Measurements from ENCODE around the gene PLPP4.

Gene PLPP4

DNA sequence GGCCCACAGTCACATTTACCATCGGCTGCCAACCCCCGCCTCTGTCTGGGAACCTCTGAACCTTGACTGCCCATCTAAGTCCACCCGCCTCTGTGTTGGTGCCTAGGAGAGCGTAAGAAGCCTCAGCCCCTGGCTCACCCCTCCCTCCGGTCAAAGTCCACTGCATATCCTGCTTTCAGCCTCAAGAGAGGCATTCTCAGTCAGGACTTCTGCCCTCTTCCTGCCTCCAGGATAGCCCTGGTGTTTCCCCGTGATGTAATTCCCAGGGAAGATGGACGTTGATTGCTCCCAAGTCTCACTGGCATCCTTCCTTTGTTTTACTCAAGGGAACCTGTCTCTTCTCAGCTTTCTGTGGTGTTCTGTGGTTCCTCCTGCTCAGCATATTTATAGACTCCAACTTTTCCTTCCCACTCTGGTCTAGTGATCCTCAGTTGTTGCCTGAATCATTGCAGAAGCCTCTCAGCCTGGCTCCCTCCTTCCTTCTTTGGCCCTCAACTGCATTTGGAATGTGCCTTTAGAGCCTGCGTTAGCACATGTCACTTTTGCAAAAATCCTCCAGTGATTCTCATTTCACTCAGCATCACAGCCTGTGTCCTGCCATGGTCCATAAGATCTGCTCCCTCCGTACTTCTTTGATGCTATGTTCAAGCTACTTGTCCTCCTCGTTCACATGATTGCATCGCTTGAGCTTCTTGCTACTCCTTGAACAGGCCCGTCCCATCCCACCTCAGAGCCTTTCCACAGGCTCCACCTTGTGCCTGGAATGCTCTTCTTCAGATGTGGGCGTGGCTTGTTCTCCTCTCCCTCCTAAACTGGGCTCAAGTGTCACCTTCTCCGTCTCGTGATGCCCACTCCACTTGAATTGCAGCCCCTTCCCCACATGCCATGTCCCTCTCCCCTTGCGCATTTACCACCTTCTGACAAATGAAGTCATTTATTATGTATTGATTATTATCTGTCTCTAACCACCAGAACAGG, 124.2 kb downstream of the PLPP4 start:
- DNase-seq: no peak

DNA sequence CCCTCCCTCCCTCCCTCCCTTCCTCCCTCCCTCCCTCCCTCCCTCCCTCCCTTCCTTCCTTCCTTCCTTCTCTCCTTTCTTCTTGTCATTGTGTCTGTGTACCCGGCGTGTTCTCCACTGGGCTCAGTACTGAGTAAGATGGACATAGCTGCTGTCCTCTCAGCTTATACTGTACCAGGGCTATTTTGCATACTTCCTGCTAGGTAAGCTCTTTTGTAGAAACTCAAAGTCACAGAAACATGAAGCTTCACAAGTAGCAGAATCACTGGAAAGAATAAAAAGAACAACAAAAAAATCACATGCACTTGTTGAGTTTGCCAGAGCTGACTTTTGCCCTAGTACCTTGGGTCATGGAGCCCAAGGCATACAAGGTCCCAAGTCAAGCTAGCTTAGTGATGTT, 125.7 kb downstream of the PLPP4 start:
- no peak for DNase-seq

DNA sequence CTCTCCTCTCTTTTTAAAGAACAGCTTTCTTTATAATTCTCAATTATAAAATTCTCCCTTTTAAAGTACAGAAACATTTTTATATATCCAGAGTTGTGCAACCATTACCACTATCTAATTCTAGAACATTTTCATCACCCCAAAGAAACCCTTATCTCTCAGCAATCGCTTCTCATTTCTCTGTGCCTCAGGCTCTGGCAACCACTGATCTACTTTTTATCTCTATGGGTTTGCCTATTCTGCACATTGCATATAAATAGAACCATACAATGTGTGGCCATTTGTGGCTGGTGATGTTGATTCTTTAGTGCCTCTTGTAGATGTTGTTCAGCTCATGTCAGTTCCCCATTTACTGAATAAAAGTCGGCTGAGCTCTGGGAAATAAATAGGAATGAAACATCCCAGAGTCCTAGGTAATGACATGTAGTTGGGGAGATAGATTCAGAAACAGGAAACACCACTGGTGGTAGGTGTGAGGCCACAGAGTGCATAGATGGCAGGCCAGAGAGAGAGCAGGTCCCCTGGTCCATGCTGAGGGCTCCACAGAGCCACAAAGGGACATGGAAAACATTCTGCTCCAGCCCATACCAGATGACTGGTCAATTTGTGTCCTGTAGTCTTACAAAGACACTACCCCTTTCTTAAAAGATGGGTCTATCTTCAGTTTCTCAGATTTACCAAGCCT, 126.5 kb downstream of the PLPP4 start:
- DNase-seq: no peak

DNA sequence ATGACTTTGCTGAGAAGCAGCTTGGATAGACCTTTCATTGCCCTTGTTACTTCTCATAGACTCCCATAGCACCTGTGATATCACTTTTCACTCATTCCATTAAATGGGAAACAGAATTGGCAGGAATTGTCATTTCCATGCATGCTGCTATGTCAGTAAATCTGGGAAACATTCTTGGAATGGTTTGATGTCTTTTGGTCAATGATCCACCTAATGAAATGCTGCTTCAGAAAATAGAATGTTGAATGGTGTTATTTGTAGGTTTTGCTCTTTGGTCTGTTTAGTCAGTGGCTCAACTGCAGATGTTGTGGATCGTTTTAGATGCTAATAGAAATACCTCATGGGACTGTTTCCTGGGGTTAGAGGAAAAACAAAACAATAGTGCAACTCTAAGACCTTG, 127.8 kb downstream of the PLPP4 start:
- no peak for DNase-seq

DNA sequence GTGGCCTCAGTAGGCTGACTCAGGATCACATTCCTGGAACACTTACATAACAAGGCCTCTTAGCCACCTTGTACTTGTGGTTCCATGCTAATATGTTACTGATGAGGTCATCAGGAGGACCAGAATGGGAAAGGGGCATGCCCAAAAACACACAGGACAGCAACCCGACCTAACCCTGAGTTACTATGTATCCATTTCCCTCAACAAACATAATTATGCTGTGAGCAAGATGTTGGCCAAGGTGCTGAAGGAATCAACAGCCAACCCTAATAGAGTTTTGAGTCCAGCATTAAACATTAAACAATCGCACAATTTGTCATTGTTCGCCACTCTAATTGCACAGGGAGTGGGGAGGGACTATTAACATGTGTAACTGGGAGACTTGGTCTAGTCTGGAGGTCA, 129.4 kb downstream of the PLPP4 start:
- DNase-seq: no peak

DNA sequence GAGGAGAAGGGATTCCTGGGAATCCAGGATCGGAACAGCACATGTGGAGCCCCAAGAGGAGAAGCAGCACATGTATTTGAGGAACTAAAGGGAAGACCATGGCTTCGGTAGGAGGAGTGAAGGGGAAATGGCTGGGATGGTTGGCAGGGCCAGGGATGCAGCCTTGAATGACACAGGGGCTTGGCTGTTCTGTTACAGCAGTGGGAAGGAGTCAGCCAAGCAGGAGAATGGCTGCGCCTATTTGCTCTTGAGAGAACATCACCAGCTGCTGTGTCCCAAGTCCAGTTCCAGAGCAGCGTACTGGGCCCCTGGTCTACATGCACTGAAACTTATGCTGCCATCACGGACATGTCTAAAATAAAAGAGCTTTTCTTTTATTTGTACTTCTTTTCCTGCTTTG, 130.0 kb downstream of the PLPP4 start:
- no peak for DNase-seq

DNA sequence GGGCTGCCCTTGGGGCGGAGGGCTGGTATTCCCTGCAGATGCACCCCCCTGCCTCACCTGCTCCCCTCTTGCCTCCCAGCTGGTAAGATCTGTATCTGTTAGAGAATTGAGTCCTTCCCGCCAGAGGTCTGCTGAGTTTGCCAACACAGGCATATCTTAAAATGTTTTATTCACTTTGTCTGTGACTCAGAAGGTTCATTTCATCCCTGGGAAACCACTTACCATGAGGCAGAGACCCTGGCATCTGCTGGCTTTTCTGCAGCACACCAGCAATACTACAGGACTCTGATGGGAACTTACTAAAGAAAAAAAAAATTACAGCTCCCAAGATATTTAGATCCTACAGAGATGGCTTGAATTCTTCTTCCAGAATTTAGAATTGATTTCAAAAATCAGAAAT, 131.3 kb downstream of the PLPP4 start:
- no peak for DNase-seq

DNA sequence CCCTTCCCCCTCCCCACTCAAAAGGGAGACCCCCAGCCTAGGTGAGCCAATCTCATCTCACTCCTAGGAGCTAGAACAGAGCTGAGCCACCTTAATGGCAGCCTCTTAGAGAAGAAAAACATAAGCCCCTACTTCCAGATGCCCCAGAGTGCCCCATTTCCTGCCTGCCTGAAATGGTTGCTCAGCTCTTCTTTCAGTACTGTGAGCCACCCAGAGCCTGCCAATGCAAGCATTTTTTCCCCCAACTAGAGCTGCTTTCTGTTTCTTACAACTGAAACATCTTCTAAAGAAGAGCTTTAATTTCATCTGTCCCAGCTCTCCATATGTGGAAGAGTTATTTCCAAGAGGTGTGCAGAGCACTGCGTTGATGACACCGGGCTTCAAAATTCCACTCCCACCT, 136.7 kb downstream of the PLPP4 start:
- DNase-seq: no peak

DNA sequence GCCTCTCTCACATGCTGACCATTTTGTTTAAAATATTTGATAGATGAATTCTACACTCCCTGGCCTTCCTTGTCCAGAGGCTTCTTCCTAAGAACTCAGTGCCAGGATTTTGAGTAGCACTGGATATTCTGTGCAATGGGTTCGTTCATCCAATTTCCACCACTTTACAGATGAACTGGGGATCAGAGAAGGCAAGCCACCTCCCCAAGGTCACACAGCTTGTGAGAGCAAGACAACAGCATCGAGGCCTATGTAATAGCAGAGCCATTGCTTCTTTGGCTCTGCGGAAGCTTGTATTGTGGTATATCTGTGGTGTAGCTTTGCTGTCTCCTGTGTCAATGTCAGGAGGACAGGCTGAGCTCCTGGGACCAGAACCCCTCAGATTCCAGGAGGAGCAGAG, 140.9 kb downstream of the PLPP4 start:
- no peak for DNase-seq

DNA sequence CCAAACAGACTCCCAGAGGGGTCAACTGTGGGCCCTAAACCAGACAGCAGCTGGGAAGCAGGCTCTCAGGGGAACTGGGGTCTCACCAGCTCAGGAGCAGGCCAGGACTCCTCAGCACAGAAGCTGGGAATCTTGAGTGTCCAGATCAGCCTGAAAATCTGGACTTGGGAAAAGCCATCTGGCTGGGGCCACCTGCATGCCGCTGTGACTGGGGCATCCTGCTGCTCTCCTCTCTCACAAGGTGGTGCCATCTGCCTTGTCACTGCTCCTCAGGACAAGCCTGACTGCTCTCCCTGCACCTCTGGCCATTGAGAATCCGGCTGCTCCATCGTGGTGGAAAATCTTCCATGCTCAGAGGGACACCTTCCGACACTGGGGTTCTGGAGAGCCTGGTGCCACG, 141.4 kb downstream of the PLPP4 start:
- no peak for DNase-seq

DNA sequence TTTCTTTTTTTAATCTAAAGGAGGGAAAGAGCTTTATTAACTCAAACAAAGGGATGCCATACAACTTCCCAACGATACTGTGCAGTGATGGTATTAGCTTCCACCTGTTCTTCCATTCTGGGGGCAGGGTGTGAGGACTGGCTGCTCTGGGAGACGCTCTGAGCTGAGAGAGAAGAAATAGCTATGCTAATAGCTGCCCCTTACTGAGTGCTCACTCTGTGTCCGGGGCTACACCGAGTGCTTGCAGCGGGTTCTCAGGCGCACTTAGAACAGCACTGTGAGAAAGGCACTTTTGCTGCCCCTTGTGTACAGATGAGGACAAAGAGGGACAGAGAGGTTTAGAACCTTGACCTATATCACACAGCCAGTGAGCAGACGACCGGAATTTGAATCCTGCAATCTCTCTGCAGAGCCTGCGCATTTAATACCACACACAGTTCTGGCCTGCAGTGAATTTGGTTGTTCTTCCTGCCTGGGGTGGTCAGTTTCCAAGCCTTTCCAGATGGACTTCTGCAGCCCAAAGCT, 142.2 kb downstream of the PLPP4 start:
- no peak for DNase-seq

DNA sequence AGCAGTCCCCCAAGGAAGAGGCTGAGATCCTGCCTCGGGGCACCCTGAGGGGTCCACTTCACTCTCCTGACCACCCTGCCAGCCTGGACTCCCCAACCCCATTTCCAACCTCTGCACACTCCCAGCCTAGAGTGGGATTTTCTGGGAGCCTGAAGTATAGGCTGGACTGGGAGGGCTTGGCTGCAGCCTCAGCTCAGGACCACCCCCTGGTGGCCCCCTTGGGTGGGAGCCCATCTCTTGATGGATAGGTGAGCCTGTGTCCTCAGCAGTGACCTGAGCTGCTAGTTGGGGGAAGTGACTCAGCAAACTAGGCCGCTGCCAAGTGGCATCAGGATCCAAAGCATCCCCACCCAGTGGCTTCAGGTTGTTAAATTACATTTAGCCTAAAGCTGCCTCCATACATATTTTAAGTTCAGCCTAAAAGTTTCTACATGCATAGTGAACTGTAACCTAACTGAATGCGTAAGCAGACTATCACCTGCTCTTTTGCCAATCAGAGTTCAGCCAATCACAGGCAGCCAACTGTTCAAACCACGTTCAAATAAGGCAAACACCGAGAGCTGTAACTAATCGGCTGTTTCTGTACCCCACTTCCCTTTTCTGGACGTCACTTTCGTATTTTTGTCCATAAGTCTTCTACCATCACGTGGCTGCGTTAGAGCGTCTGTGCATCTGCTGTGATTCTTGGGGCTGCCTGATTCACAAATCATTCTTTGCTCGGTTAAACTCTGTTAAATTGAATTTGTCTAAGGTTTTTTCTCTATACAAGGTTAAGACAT, 144.0 kb downstream of the PLPP4 start:
- no peak for DNase-seq

DNA sequence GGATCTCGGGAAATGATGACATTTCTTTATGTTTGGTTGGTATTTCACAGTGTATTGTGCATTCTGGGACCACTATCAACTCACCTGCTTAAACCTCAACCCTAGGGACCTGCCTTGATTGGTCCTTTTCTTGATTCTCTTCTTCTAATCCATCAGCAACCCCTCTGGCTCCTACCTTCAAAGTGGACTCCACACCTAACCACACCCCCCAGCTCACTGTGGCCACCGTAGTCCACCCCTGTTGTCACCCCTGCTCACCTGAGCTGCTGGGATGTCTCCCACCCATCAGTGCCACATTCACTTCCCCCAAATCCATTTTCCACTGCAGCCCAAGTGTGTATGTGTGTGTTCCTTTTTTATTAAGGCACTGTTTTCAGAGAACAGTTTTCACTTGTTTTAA, 145.0 kb downstream of the PLPP4 start:
- DNase-seq: no peak

DNA sequence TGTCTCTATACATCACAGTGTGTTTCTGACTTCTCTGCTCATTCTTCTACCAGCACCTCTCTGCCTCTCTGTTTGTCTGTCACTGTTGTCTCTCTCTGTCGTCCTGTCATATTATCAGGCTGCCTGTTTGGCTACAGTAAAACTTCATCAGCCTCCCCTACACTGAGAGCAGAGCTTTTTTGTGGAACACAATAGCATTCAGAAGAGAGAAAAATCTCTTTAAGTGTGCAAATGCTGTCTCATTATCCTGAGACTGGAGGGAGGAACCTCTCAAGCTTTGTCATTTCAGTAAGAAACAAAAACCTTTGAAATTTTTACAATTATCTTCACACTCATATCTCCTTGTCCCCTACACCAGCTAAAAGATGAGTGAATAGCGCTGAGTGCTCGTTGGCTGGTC, 148.4 kb downstream of the PLPP4 start:
- DNase-seq: no peak

DNA sequence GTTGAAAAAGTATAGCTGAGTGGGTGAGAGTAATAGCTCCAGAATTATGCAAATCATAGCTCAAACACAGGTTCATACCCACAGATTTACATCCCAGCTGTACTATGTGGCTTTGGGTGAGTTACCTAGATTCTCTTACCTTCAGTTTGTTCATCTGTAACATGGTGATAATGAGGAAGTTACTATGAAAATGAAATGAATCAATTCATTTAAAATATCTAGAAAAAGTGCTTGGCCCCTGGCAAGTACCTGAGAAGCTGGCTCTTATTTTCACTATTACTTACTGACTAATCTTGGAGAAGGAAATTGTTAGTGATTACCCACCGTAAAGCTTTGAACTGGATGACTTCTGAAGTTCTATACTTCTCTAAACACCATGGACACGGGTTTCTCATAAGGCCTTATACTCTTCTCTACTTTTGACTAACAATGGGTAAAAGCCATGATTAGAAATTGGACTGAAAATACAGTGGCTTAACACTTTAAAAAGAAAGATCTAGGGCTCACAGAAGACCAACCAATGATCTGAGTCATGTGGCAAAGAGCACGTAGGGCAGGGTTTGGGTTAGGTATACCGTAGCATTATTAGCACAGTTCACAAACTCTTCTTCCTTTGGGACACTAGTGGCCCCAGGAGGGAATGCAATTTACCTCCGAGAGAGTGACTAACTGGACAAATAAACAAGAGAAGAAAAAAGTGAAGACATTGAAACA, 149.2 kb downstream of the PLPP4 start:
- no peak for DNase-seq

DNA sequence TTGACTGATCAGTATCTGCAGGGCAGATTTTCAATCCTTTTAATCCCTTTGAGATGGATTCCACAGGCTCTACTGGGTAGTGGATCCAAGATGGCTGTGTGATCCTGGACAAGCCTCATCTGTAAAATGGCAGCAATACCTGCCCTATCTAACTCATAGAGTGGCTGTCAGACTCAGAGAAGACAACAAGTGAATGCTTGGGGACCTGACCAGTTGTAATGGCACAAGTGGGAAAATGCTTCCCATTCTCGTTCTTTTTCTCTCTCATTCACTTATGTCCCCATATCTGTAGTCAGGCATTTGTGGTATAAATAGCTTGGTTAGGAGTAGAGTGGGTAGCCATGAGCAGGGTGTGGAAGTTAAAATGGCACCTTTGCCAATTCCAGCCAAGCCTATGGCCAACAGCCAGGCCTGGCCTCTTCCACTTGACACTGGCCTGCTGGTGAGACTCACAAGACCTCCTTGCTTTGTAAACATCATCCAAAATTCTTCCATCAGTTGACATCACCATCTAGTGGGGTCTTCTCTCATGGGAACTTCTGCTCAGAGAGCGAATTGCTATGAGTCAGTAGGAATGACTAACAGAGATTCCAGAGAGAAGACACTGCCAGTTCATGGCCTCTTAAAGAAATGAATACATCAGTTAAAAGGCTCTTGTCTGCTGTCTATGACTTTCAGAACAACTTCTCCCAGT, 150.1 kb downstream of the PLPP4 start:
- no peak for DNase-seq

DNA sequence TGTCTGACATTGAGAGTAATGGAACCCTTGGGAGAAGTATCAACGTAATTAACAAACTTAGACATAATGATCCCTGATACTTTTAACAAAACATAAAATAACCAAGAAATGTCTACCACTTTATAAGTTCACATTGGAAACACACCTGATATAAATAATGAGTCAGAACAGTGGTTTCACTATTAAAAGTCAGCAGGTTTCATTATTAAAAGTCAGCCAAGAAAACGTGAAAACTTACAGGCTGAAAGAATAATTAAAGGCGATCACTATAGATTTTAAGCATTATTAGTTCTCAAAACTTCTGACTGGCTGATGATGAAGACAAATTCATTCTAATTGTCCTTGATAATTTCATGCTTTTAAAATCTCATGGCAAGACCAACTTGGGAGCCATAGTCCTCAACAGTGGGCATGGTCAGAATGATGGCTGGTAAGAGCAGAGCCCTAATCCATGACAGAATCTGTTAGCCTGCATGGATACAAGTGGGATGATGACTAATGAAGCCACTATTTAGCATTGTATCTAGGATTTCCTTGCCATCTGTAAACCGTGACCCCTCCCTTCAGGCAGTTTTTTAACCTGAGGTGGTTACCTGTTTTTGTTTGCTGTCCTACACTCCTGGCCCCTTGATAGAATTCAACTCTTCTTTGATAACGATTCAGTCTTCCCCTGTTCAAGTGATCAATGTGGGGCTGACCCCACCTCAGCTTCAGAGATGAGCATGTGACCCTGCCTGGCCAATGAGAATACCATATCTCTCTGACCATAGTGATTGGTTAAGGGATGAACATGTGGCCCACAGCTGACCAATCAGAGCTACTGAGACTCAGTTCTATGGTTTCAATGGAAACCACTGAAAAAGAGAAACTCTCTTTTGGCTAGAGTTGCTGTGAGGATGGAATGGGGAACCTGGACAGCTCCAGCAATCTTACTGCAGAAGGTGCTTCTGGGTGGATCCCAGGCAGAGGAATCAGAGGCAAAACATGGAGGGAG, 151.0 kb downstream of the PLPP4 start:
- DNase-seq: no peak

DNA sequence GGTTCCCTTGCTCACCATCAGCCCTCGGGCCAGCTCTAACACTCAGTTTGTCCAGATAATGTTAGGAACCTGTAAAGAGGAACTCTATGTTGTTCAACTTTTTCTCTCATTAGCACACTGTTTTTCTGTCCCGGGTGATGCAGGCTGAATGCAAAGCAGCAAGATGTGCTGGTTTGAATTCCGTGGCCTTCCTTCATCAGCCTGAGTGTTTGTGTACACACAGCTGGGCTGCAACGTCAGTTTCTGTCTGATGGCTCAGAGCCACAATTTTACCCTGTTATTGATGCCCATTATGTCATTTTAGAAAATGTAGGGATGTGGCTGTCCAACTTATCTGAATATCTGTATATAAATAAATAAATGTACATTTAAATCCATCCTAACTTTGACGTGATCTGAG, 152.0 kb downstream of the PLPP4 start:
- no peak for DNase-seq

DNA sequence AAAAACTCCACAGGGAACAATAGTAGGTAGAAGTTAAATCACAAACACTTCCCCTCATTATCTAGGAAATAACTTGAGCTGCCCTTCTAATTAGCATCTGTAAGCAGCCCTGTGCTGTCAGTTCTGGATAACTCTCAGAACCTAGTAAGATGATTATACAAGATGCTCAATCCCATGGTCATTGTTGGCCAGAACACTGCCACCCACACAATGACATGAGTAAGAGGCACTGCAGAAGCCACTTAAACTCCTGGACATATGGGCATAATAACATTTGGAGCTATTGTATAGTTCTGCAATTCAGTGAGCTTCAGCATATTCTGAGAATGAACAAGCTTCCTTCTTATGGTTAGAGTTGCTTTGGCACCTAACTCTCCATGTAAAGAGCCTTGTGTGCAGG, 153.8 kb downstream of the PLPP4 start:
- DNase-seq: no peak

DNA sequence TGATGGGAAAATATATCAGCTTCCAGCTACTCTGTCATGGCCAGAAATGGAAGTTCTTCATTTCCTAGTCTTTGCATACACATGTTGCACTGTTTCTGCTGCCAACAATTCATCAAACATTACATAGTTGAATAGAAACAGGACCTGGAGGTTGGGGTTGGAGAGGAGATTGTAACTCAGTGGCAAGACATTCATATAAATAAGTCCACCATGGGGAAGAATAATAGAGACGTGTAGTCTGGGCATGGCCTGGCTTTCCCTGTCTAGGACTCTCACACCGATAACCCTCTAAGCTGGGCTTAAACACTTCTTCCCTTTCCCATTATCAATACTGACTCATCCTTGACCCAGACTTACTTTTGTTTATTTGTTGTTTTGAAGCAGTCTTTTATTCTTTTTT, 155.7 kb downstream of the PLPP4 start:
- DNase-seq: no peak

DNA sequence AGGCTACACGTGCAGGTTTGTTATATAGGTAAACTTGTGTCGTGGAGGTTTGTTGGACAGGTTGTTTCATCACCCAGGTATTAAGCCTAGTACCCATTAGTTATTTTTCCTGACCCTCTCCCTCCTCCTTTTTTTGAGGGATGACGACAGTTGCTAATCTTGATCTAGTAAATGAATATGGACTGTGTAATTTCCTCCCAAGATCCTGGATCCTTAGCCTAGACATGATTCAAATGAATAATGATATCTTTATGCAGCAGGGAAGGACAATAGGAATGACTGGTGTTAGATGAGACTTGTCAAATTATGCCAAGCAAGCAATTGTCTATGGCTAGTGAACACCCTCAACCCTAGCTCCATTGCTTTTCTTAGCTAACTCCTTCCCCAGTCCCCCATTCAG, 156.2 kb downstream of the PLPP4 start:
- DNase-seq: no peak
